Spleen (tissue), 11 donors: ENCODE measurements around the gene SOS1. TPM values are rescaled to one million over a fixed set of nuclear protein-coding genes. Genes with fewer than 3 reads are reported as not detected.

Source experiments
- DNase-seq: peaks from one replicate; pipeline ENCODE4 v3.0.0-alpha.2; 2020
- H3K27ac ChIP-seq, 8 donors: fragments of 200-600 bp; sonication (generic) in 7 of 8; 1 replicate in 4 of 8; 2 replicates in 4 of 8; pipeline versions ENCODE4 v1.5.0 to v1.8.0; 2016 to 2021; ENCODE audit warnings: inconsistent platforms in 4 of 8, mild to moderate bottlenecking in 4 of 8, moderate library complexity in 1 of 8
- H3K27me3 ChIP-seq, 7 donors: fragments of 200-600 bp; sonication (generic) in 6 of 7; replicated peaks in 1 of 7; 1 replicate in 4 of 7; 2 replicates in 3 of 7; pipeline versions ENCODE4 v1.5.0 to v1.8.0; 2016 to 2021; ENCODE audit warnings: inconsistent platforms in 3 of 7, mild to moderate bottlenecking in 1 of 7
- H3K36me3 ChIP-seq, 6 donors: fragments of 200-600 bp; sonication (generic) in 5 of 6; 1 replicate in 4 of 6; 2 replicates in 2 of 6; pipeline versions ENCODE4 v1.5.0 to v1.8.0; 2016 to 2021; ENCODE audit warnings: inconsistent platforms in 2 of 6
- H3K4me1 ChIP-seq, 6 donors: fragments of 200-600 bp; sonication (generic) in 5 of 6; 1 replicate in 3 of 6; 2 replicates in 3 of 6; pipeline versions ENCODE4 v1.5.0 to v1.8.0; 2016 to 2021; ENCODE audit warnings: inconsistent platforms in 3 of 6
- H3K4me3 ChIP-seq, 8 donors: fragments of 200-600 bp; sonication (generic) in 7 of 8; 1 replicate in 4 of 8; 2 replicates in 4 of 8; pipeline versions ENCODE4 v1.5.0 to v1.8.0; 2016 to 2021; ENCODE audit warnings: inconsistent platforms in 4 of 8, mild to moderate bottlenecking in 4 of 8, moderate library complexity in 2 of 8
- H3K9me3 ChIP-seq, 8 donors: fragments of 200-600 bp; sonication (generic) in 7 of 8; 1 replicate in 4 of 8; 2 replicates in 4 of 8; pipeline versions ENCODE4 v1.5.0 to v1.8.0; 2016 to 2021; ENCODE audit warnings: inconsistent platforms in 4 of 8
- CTCF ChIP-seq, 11 experiments: fragments of 200-600 bp in 7 of 11; fragments of 450-650 bp in 4 of 11; sonication (generic) in 4 of 11; IDR thresholded peaks in 8 of 11; conservative IDR thresholded peaks in 3 of 11; 1 replicate in 7 of 11; 2 replicates in 4 of 11; pipeline versions ENCODE4 v1.4.0 to v1.8.0; 2016 to 2021; ENCODE audit warnings: antibody characterized with exemption in 11 of 11, inconsistent platforms in 4 of 11, mild to moderate bottlenecking in 1 of 11
- POLR2A ChIP-seq, 3 donors: fragments of 450-650 bp; IDR thresholded peaks; one replicate each; pipeline ENCODE4 v1.5.1; 2017; ENCODE audit warnings: antibody characterized with exemption in 3 of 3, mild to moderate bottlenecking in 1 of 3
- POLR2AphosphoS5 ChIP-seq, 3 donors: sonication (generic); formaldehyde crosslinking; IDR thresholded peaks; one replicate each; pipeline ENCODE4 v1.5.1; 2017; ENCODE audit warnings: antibody characterized with exemption in 3 of 3
- WGBS, 5 donors: extraction: QIAGEN DNeasy Blood & Tissue Kit in 3 of 5; methylation state at CpG; one replicate each; pipeline versions ENCODE4 v1.1.5 to v1.1.7; 2013 to 2018; 5-methylcytosine and 5-hydroxymethylcytosine counted together
- intact Hi-C: fragments of 100-400 bp; cut with DNase I; formaldehyde crosslinking; loops from one replicate; pipeline ENCODE4 v1.15.0; 2023; ENCODE audit warnings: low total_unique reads
- polyA plus RNA-seq, 3 donors: library from polyadenylated mRNA; stranded (reverse); fragments of 200-250 nt; gene quantifications; one replicate each; pipeline ENCODE4 v1.2.1, GENCODE V29; 2013
- total RNA-seq, 7 donors: library from RNA; depleted of rRNA in 3 of 7; stranded (reverse); fragments of >200 nt in 3 of 7; fragmentation: NEBNext Ultra II Directional in 4 of 7; extraction: Animal tissue kit (Norgen Biotek cat#: 25700) in 4 of 7; gene quantifications; one replicate each; pipeline versions ENCODE4 v1.1.0 to v1.2.1, GENCODE V29; 2016 to 2021
- donor health status: healthy with polysubstance abuse.
- donor health status: DM: no; HTN: no; CAD: no; lungs with moderate emphysema.
- donor health status: DM: no; HTN: no; CAD: no.
- donor health status: Bipolar disorder and iron deficiency.
- donor health status: healthy.
- donor health status: DM: no; HTN: no; CAD: no.
- donor health status: DM: yes; HTN: yes; CAD: no.

SOS1 gene
- total and polyA plus RNA-seq, 10 donors = 5.9 to 85.8 (median 42.8) TPM

- TF ChIP-seq POLR2AphosphoS5 (IDR thresholded peaks at IDR 0.05) (no peak), POLR2A (IDR thresholded peaks at IDR 0.05) (no peak), CTCF (IDR thresholded peaks at IDR 0.05 in 8 of 11, conservative IDR thresholded peaks at IDR 0.05 in 3 of 11) (no peak)
- H3K36me3 ChIP-seq = peaks cover 0 to 37% (median 11%) of the 10 kb centered on the region in 6 donors
- H3K4me3 ChIP-seq = no peak overlapping the region
- intact Hi-C loops = no loop called here
- peaks cover 0 to 43% (median 0%) of the 10 kb centered on the region in 6 donors for H3K4me1 ChIP-seq
- H3K27ac ChIP-seq = no peak overlapping the region
- no peaks in the 10 kb centered on the region for H3K9me3 ChIP-seq
- H3K27me3 ChIP-seq = no peaks in the 10 kb centered on the region
- no peak for DNase-seq
Measured at GRCh38 chr2:39065616-39066015, 55.2 kb downstream of the SOS1 start.

DNA sequence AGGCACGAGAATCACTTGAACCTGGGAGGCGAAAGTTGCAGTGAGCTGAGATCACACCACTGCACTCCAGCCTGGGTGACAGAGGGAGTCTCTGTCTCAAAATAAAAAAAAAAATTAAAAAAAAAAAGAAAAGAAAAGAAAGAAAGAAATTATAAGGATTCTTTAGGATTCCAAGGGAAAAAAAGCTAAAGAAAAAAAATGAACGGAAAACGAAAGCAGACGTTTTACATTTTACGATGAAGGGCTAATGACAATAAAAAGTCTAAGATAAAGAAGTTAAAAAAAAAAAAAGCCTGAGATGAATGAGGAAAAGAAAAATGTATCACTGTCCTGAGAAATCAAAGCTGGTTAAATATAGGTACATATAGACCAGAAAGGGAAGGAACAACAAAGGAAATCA is 58.5 kb downstream of the SOS1 start:
- Histone ChIP-seq H3K36me3 (peaks cover 0 to 38% (median 11%) of the 10 kb centered on the region in 6 donors), H3K4me3 (no peak overlapping the region), H3K4me1 (peaks cover 0 to 27% (median 3%) of the 10 kb centered on the region in 6 donors), H3K9me3 (no peaks in the 10 kb centered on the region), H3K27ac (no peak overlapping the region), H3K27me3 (no peaks in the 10 kb centered on the region)
- no peak for DNase-seq
- TF ChIP-seq POLR2A (IDR thresholded peaks at IDR 0.05) (no peak), POLR2AphosphoS5 (IDR thresholded peaks at IDR 0.05) (no peak), CTCF (IDR thresholded peaks at IDR 0.05 in 8 of 11, conservative IDR thresholded peaks at IDR 0.05 in 3 of 11) (no peak)
- intact Hi-C loops = no loop called here
- 94 to 98% (median 96%) methylated on average over 6 of the region's 6 CpGs for WGBS, 5 donors

- no peak for DNase-seq
- Histone ChIP-seq H3K4me3 (no peak overlapping the region), H3K27me3 (no peaks in the 10 kb centered on the region), H3K27ac (no peak overlapping the region), H3K9me3 (no peaks in the 10 kb centered on the region), H3K4me1 (peaks cover 0 to 27% (median 3%) of the 10 kb centered on the region in 6 donors), H3K36me3 (peaks cover 0 to 38% (median 7%) of the 10 kb centered on the region in 6 donors)
- WGBS, 5 donors = 84 to 88% (median 86%) methylated on average over 4 of the region's 4 CpGs
- TF ChIP-seq POLR2AphosphoS5 (IDR thresholded peaks at IDR 0.05) = no peak
- no peak for TF ChIP-seq POLR2A (IDR thresholded peaks at IDR 0.05)
- TF ChIP-seq CTCF (IDR thresholded peaks at IDR 0.05 in 8 of 11, conservative IDR thresholded peaks at IDR 0.05 in 3 of 11) = no peak
- intact Hi-C loops = loop anchor here (2.0 kb wide), 1 partner anchor 168 kb away; no protein-coding TSS in a partner anchor
Measured at GRCh38 chr2:39061280-39061679, 59.6 kb downstream of the SOS1 start.

DNA sequence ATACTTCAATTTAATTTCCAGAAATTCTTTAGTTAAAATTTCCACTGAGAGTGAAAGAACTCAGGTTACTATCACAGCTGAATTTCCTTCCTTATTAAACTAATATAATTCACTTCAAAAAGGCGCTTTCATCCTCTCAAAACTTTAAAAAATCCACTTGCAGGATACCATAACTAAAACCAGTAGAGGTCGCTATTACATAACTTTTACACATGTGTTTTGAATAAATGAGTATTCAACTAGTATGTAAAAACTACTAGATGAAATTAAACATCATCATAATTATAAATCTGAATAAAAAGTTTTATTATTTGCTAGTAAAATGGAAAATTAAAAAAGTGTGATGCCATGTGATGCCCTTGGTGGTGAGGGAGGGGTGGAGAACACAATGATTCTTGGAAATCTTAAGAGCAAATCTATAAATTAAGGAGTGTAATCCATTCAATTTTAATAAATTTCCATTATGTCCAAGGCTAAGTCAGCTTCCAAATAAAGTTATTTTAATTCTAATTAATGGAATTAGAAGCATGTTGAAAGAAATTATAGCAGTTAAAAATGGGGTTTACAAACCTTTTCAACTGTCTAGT is 61.4 kb downstream of the SOS1 start:
- 15 to 31% (median 18%) methylated on average over 2 of the region's 2 CpGs for WGBS, 5 donors
- no peak for DNase-seq
- Histone ChIP-seq H3K27me3 (no peaks in the 10 kb centered on the region), H3K4me3 (no peak overlapping the region), H3K36me3 (peaks cover 0 to 41% (median 7%) of the 10 kb centered on the region in 6 donors), H3K9me3 (no peaks in the 10 kb centered on the region), H3K27ac (no peak overlapping the region), H3K4me1 (peaks cover 0 to 21% (median 3%) of the 10 kb centered on the region in 6 donors)
- peak; percentile 44 to 78 (median 71) for TF ChIP-seq CTCF (IDR thresholded peaks at IDR 0.05 in 8 of 11, conservative IDR thresholded peaks at IDR 0.05 in 3 of 11)
- no peak for TF ChIP-seq POLR2A (IDR thresholded peaks at IDR 0.05)
- TF ChIP-seq POLR2AphosphoS5 (IDR thresholded peaks at IDR 0.05) = no peak
- intact Hi-C loops = no loop called here
